Endothelial cell of umbilical vein (primary cell): ENCODE measurements around the gene HIVEP1. TPM values are rescaled to one million over a fixed set of nuclear protein-coding genes. Genes with fewer than 3 reads are reported as not detected.
A peak's percentile ranks its signal among the peaks of the same experiment; 100 is the strongest.

ENCODE experiments used
- BruUV-seq: library from RNA; stranded (reverse); fragments of 400-500 nt; replicated peaks from 2 replicates; lab custom pipeline; 2021; lab: Mats Ljungman, UMichigan
- CTCF ChIA-PET: fragments of 300-600, 350-600 bp; sonication (Branson Sonifier 250); formaldehyde crosslinking; loops from one replicate; lab custom pipeline; 2021; ENCODE audit warnings: antibody characterized with exemption, inconsistent platforms; lab: Charles Lee
- POLR2A ChIA-PET: fragments of 300-600, 350-600 bp; sonication (Branson Sonifier 250); formaldehyde crosslinking; loops from one replicate; lab custom pipeline; 2021; ENCODE audit warnings: antibody characterized with exemption, inconsistent platforms; lab: Charles Lee
- DNase-seq: peaks from one replicate; pipeline ENCODE4 v3.0.0-alpha.2; 2011; ENCODE audit warnings: low read depth, low spot score
- FAIRE-seq: peaks from 2 replicates; lab custom pipeline; 2011; peaks lifted over from hg19 to GRCh38; lab: Jason Lieb, UNC
- H2AFZ ChIP-seq: 2 replicates; pipeline ENCODE4 v1.6.0; 2012; ENCODE audit warnings: low read depth, low read length, control low read depth, inconsistent platforms
- H3K27ac ChIP-seq: 2 replicates; pipeline ENCODE4 v1.5.1; 2011; ENCODE audit warnings: low read depth, mild to moderate bottlenecking, control low read depth, low read length, moderate library complexity; ENCODE audit not compliant: insufficient read depth
- H3K27me3 ChIP-seq, 2 experiments: 2 replicates each; pipeline versions ENCODE4 v1.6.0 to v1.6.1; 2011; ENCODE audit warnings: low read length in 2 of 2, mixed read lengths in 1 of 2; ENCODE audit not compliant: control insufficient read depth in 2 of 2, insufficient read depth in 2 of 2
- H3K36me3 ChIP-seq, 2 experiments: 2 replicates in 1 of 2; 3 replicates in 1 of 2; pipeline ENCODE4 v1.5.1; 2011; ENCODE audit warnings: low read length in 2 of 2, mild to moderate bottlenecking in 1 of 2, moderate library complexity in 1 of 2; ENCODE audit not compliant: control insufficient read depth in 2 of 2, insufficient read depth in 2 of 2; ENCODE audit errors: extremely low read depth in 1 of 2
- H3K4me1 ChIP-seq: 3 replicates; pipeline ENCODE4 v1.5.1; 2011; ENCODE audit warnings: mild to moderate bottlenecking, low read length; ENCODE audit not compliant: control insufficient read depth, insufficient read depth; ENCODE audit errors: extremely low read depth
- H3K4me2 ChIP-seq: 2 replicates; pipeline ENCODE4 v1.6.1; 2011; ENCODE audit warnings: low read length, control low read depth, mixed read lengths; ENCODE audit not compliant: insufficient read depth
- H3K4me3 ChIP-seq, 3 experiments: fragments of 200-600 bp in 1 of 3; sonication (generic), shearing (Covaris generic) in 1 of 3; replicated peaks in 1 of 3; 2 replicates each; pipeline ENCODE4 v1.5.1; 2011 to 2016; ENCODE audit warnings: control low read depth in 3 of 3, low read length in 3 of 3, mild to moderate bottlenecking in 2 of 3, inconsistent platforms in 1 of 3, low read depth in 1 of 3, moderate library complexity in 1 of 3; ENCODE audit not compliant: insufficient read depth in 1 of 3
- H3K79me2 ChIP-seq: 2 replicates; pipeline ENCODE4 v1.6.0; 2012; ENCODE audit warnings: low read length, inconsistent platforms; ENCODE audit not compliant: control insufficient read depth, insufficient read depth
- H3K9ac ChIP-seq: replicated peaks from 2 replicates; pipeline ENCODE3; 2011; ENCODE audit warnings: low read length, control low read depth; ENCODE audit not compliant: insufficient read depth; ENCODE audit errors: extremely low read depth
- H3K9me1 ChIP-seq: replicated peaks from 3 replicates; pipeline ENCODE4 v1.6.0; 2011; ENCODE audit warnings: mild to moderate bottlenecking, low read length; ENCODE audit not compliant: control insufficient read depth, insufficient read depth; ENCODE audit errors: extremely low read depth
- H3K9me3 ChIP-seq: replicated peaks from 2 replicates; pipeline ENCODE4 v1.5.1; 2012; ENCODE audit warnings: low read length, inconsistent platforms; ENCODE audit not compliant: control insufficient read depth, insufficient read depth
- H4K20me1 ChIP-seq: replicated peaks from 2 replicates; pipeline ENCODE3; 2011; ENCODE audit warnings: mild to moderate bottlenecking, low read length; ENCODE audit not compliant: control insufficient read depth, insufficient read depth; ENCODE audit errors: extremely low read depth
- EZH2 ChIP-seq: IDR thresholded peaks from 2 replicates; pipeline ENCODE4 v1.6.1; 2012; ENCODE audit warnings: borderline replicate concordance, low read depth, mild to moderate bottlenecking, moderate library complexity, low read length, inconsistent platforms; ENCODE audit not compliant: severe bottlenecking
- FOS ChIP-seq: IDR thresholded peaks from 2 replicates; pipeline ENCODE4 v1.6.1; 2011; ENCODE audit warnings: mild to moderate bottlenecking, low read length, moderate library complexity, borderline replicate concordance; ENCODE audit not compliant: insufficient read depth
- GATA2 ChIP-seq: IDR thresholded peaks from 2 replicates; pipeline ENCODE4 v1.7.0; 2011; ENCODE audit warnings: low read depth, mild to moderate bottlenecking, moderate library complexity, mixed read lengths, low read length; ENCODE audit not compliant: insufficient read length, insufficient read depth
- JUN ChIP-seq: IDR thresholded peaks from 2 replicates; pipeline ENCODE4 v1.6.1; 2011; ENCODE audit warnings: borderline replicate concordance, low read depth; ENCODE audit not compliant: insufficient read length, insufficient read depth
- MYC ChIP-seq: IDR thresholded peaks from one replicate; pipeline ENCODE4 v1.6.1; 2011; ENCODE audit warnings: mild to moderate bottlenecking, low read depth, low read length
- POLR2A ChIP-seq: IDR thresholded peaks from 2 replicates; pipeline ENCODE4 v1.6.1; 2012; ENCODE audit warnings: low read depth, mild to moderate bottlenecking, control low read depth, low read length
- POLR2AphosphoS5 ChIP-seq: IDR thresholded peaks from 2 replicates; pipeline ENCODE4 v1.6.1; 2012; ENCODE audit warnings: low read depth, mild to moderate bottlenecking, control low read depth, low read length, moderate library complexity; ENCODE audit not compliant: insufficient read depth
- dilution Hi-C: fragments of 300-500 bp; cut with MboI; formaldehyde crosslinking; loops from one replicate; pipeline ENCODE4 v1.15.0; 2019; ENCODE audit warnings: low sequenced_read_pairs; ENCODE audit not compliant: extremely low pct_ligation_motif_present
- intact Hi-C: fragments of 100-400 bp; cut with micrococcal nuclease; formaldehyde crosslinking; loops from one replicate; pipeline ENCODE4 v1.10.0; 2022
- polyA plus RNA-seq, 4 experiments: library from polyadenylated mRNA; depleted of rRNA in 3 of 4; stranded (reverse) in 3 of 4; unstranded in 1 of 4; fragments of >200 nt; gene quantifications; 2 replicates each; pipeline versions ENCODE4 v1.2.1 to v1.2.3, GENCODE V29; 2011 to 2012; ENCODE audit warnings: missing spikeins in 1 of 4
- total RNA-seq: library from RNA; stranded (reverse); gene quantifications from 2 replicates; pipeline ENCODE4 v1.2.3, GENCODE V29; 2021
- TF ChIP-seq, protein P1 (sequence below), 2 donors: IDR thresholded peaks; 1 replicate in 1 of 2; 2 replicates in 1 of 2; pipeline ENCODE4 v1.5.1; 2011; ENCODE audit warnings: low read length in 2 of 2, mild to moderate bottlenecking in 2 of 2, moderate library complexity in 2 of 2, control low read depth in 1 of 2, inconsistent platforms in 1 of 2, low read depth in 1 of 2; ENCODE audit not compliant: insufficient read depth in 1 of 2; ENCODE audit errors: extremely low read depth in 1 of 2
- TF ChIP-seq, protein P2 (sequence below): IDR thresholded peaks from 2 replicates; pipeline ENCODE4 v1.6.1; 2011; ENCODE audit not compliant: insufficient read depth, insufficient read length

HIVEP1 gene
- total and polyA plus RNA-seq, 2 donors (not counting 3 experiments of a cell fraction or from before 2014, with no cell fraction given), result 33.5 to 49.2 TPM

DNA sequence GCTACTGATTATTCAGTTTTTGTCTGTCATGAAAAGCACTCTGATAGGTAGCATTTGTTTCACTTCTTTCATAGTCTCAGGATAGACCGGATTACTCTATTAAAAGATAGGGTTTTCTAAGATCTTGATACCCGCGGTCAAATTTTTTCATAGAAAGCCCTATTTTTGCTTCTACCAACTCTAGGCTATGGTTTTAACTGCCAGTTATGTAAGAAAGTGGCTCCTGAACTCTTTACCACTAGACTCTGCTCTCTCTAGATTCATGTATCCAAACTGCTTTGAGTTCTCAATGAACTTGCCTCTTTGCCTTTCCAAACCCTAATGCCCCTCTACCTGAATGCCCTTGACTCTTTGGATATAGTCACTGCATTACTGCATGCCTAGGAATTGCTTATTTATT lies 70.3 kb downstream of the HIVEP1 start:
- H3K36me3 ChIP-seq, result no peaks in the 10 kb centered on the region
- dilution Hi-C loops, result no loop called here
- CTCF ChIA-PET, result interaction anchor here (1.4 kb wide), 1 partner anchor 152 kb away, joined by 5 read pairs; no protein-coding TSS in a partner anchor

More for the DNA sequence above, 70.3 kb downstream of the HIVEP1 start:
- FAIRE-seq (peak; percentile 42), DNase-seq (no peak)
- Histone ChIP-seq H3K27ac (no peak overlapping the region), H3K4me1 (no peaks in the 10 kb centered on the region), H3K27me3 (no peaks in the 10 kb centered on the region), H2AFZ (no peak overlapping the region), H3K9me3 (no peaks in the 10 kb centered on the region), H3K9me1 (no peaks in the 10 kb centered on the region), H3K79me2 (peaks cover 54% of the 10 kb centered on the region), H3K9ac (no peak overlapping the region), H3K4me2 (no peak overlapping the region), H4K20me1 (peaks cover 6% of the 10 kb centered on the region), H3K4me3 (no peak overlapping the region)
- TF ChIP-seq GATA2 (no peak), MYC (no peak), FOS (no peak), POLR2AphosphoS5 (no peak), EZH2 (no peak), POLR2A (no peak), JUN (no peak)
- TF ChIP-seq, protein P1, sequence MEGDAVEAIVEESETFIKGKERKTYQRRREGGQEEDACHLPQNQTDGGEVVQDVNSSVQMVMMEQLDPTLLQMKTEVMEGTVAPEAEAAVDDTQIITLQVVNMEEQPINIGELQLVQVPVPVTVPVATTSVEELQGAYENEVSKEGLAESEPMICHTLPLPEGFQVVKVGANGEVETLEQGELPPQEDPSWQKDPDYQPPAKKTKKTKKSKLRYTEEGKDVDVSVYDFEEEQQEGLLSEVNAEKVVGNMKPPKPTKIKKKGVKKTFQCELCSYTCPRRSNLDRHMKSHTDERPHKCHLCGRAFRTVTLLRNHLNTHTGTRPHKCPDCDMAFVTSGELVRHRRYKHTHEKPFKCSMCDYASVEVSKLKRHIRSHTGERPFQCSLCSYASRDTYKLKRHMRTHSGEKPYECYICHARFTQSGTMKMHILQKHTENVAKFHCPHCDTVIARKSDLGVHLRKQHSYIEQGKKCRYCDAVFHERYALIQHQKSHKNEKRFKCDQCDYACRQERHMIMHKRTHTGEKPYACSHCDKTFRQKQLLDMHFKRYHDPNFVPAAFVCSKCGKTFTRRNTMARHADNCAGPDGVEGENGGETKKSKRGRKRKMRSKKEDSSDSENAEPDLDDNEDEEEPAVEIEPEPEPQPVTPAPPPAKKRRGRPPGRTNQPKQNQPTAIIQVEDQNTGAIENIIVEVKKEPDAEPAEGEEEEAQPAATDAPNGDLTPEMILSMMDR (IDR thresholded peaks at IDR 0.05; ENCODE audit: extremely low read depth in 1 of 2, insufficient read depth in 1 of 2, low read depth in 1 of 2, low read length in 2 of 2), result no peak
- TF ChIP-seq, protein P2, sequence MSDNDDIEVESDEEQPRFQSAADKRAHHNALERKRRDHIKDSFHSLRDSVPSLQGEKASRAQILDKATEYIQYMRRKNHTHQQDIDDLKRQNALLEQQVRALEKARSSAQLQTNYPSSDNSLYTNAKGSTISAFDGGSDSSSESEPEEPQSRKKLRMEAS, result no peak
- BruUV-seq, result no TSS peak
- intact Hi-C loops, result no loop called here
- POLR2A ChIA-PET, result no interaction called here
